Measurements from ENCODE around the gene PACS2. TPM values are rescaled to one million over a fixed set of nuclear protein-coding genes. Genes with fewer than 3 reads are reported as not detected.

The PACS2 gene
- total RNA-seq, 2 donors from 2014 or later: 55.0 to 59.7 TPM

- Histone ChIP-seq H3K27ac (peak overlapping the region; percentile 89 to 92), H3K27me3 (no peaks in the 10 kb centered on the region), H3K36me3 (peaks cover 7% of the 10 kb centered on the region), H3K4me3 (peak overlapping the region; percentile 70 to 94), H3K4me1 (peaks cover 0 to 20% of the 10 kb centered on the region in 2 donors), H3K9me3 (no peaks in the 10 kb centered on the region)
- no peak for DNase-seq (ENCODE audit: low spot score)
- TF ChIP-seq, protein P1, sequence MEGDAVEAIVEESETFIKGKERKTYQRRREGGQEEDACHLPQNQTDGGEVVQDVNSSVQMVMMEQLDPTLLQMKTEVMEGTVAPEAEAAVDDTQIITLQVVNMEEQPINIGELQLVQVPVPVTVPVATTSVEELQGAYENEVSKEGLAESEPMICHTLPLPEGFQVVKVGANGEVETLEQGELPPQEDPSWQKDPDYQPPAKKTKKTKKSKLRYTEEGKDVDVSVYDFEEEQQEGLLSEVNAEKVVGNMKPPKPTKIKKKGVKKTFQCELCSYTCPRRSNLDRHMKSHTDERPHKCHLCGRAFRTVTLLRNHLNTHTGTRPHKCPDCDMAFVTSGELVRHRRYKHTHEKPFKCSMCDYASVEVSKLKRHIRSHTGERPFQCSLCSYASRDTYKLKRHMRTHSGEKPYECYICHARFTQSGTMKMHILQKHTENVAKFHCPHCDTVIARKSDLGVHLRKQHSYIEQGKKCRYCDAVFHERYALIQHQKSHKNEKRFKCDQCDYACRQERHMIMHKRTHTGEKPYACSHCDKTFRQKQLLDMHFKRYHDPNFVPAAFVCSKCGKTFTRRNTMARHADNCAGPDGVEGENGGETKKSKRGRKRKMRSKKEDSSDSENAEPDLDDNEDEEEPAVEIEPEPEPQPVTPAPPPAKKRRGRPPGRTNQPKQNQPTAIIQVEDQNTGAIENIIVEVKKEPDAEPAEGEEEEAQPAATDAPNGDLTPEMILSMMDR (IDR thresholded peaks at IDR 0.05): no peak
These were observed 84.3 kb downstream of the PACS2 start for GRCh38 chr14:105398726-105399465.

- DNase-seq (ENCODE audit: low spot score): no peak
- Histone ChIP-seq H3K4me1 (peaks cover 0 to 20% of the 10 kb centered on the region in 2 donors), H3K9me3 (no peaks in the 10 kb centered on the region), H3K27me3 (no peaks in the 10 kb centered on the region), H3K36me3 (peaks cover 7% of the 10 kb centered on the region), H3K27ac (peak overlapping the region; percentile 89 to 92), H3K4me3 (peak overlapping the region; percentile 70 to 94)
- TF ChIP-seq, protein P1 (IDR thresholded peaks at IDR 0.05): no peak
These were observed 84.9 kb downstream of the PACS2 start for GRCh38 chr14:105399466-105399775.

DNA sequence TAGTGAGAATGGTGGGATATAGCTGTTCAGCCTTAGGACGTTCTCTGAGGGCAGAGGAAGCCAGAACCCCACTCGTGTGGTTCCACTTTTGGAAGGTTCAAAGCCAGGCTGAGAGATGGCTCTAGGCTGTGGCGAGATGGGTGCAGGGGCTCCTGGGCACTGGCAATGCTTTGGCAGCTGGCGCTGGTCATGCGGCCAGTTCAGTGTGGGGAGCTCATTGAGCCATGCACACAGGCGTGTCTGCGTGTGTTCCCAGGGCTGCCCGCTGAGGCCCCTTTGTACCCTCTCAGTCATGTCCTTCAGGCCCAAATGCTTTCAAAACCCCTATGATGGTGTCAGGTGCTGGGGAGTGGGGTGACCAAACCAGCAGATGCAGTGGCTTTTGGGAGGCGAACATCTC lies 85.5 kb downstream of the PACS2 start:
- Histone ChIP-seq H3K9me3 (no peaks in the 10 kb centered on the region), H3K4me3 (no peak overlapping the region), H3K4me1 (peaks cover 0 to 20% of the 10 kb centered on the region in 2 donors), H3K27ac (peak overlapping the region in 1 of 2 donors; percentile 92), H3K36me3 (peaks cover 7% of the 10 kb centered on the region), H3K27me3 (no peaks in the 10 kb centered on the region)
- DNase-seq (ENCODE audit: low spot score): no peak
- TF ChIP-seq, protein P1 (IDR thresholded peaks at IDR 0.05): no peak

DNA sequence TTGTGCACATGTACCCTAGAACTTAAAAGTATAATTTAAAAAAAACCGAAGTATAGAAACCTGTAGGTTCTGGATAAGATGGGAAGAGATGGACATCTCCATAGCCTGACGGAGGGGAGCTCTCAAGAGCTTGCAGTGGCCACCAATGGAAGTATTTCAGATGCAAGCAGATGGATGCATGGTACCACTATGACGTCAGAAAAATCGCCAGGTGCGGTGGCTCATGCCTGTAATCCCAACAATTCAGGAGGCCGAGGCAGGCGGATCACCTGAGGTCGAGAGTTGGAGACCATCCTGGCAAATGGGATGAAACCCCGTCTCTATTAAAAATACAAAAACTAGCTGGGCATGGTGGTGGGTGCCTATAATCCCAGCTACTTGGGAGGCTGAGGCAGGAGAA lies 87.2 kb downstream of the PACS2 start:
- Histone ChIP-seq H3K4me3 (no peak overlapping the region), H3K27me3 (no peaks in the 10 kb centered on the region), H3K9me3 (no peaks in the 10 kb centered on the region), H3K4me1 (peaks cover 0 to 20% of the 10 kb centered on the region in 2 donors), H3K27ac (no peak overlapping the region), H3K36me3 (peaks cover 7% of the 10 kb centered on the region)
- TF ChIP-seq, protein P1 (IDR thresholded peaks at IDR 0.05): no peak
- DNase-seq (ENCODE audit: low spot score): no peak

GRCh38 chr14:105408592-105408991 lies 94.0 kb downstream of the PACS2 start:
- Histone ChIP-seq H3K36me3 (no peaks in the 10 kb centered on the region), H3K4me1 (peaks cover 0 to 15% of the 10 kb centered on the region in 2 donors), H3K27ac (no peak overlapping the region), H3K27me3 (no peaks in the 10 kb centered on the region), H3K9me3 (no peaks in the 10 kb centered on the region), H3K4me3 (no peak overlapping the region)
- no peak for DNase-seq (ENCODE audit: low spot score)
- TF ChIP-seq, protein P1 (IDR thresholded peaks at IDR 0.05): no peak

DNA sequence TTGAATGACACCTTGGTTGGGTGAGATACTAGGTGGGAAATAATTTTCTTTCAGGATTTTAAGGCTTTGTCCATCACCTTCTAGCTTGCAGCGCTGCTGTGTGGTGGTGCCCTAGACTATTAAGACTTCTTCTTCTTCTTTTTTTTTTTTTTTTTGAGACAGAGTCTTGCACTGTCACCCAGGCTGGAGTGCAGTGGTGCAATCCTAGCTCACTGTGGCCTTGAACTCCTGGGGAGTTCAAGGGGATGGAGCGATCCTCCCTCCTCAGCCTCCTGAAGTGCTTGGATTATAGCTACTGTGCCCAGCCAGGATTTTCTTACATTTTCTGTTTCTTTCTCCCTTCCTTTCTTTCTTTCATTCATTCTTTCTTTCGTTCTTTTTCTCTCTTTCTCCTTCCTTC lies 94.8 kb downstream of the PACS2 start:
- no peak for DNase-seq (ENCODE audit: low spot score)
- TF ChIP-seq, protein P1 (IDR thresholded peaks at IDR 0.05): no peak
- no peaks in the 10 kb centered on the region for H3K27me3 ChIP-seq
- no peaks in the 10 kb centered on the region for H3K9me3 ChIP-seq
- peaks cover 0 to 18% of the 10 kb centered on the region in 2 donors for H3K4me1 ChIP-seq
- H3K27ac ChIP-seq: no peak overlapping the region
- no peak overlapping the region for H3K4me3 ChIP-seq
- H3K36me3 ChIP-seq: no peaks in the 10 kb centered on the region
